Measurements from ENCODE around the gene ENOX1. TPM values are rescaled to one million over a fixed set of nuclear protein-coding genes. Genes with fewer than 3 reads are reported as not detected.

The ENOX1 gene
- polyA plus RNA-seq, 2 of the 4 experiments (the other 2 are of a cell fraction), result 0.28 to 0.41 TPM

GRCh38 chr13:43478902-43479301 lies 307.9 kb downstream of the ENOX1 start (continued):
- TF ChIP-seq ELK1 (IDR thresholded peaks at IDR 0.05; ENCODE audit: low read depth, low read length) (no peak), ESRRA (IDR thresholded peaks at IDR 0.05; ENCODE audit: borderline replicate concordance, low read length) (no peak), GATA3 (IDR thresholded peaks at IDR 0.05; ENCODE audit: borderline replicate concordance) (no peak)

- POLR2A ChIA-PET, result no interaction called here
- 56% methylated on average over 4 of the region's 4 CpGs for WGBS (ENCODE audit: missing lambda C conversion rate)
- no peak for FAIRE-seq
These were observed 308.6 kb downstream of the ENOX1 start for GRCh38 chr13:43478211-43478610.

GRCh38 chr13:43475140-43475539 lies 311.6 kb downstream of the ENOX1 start:
- Histone ChIP-seq H3K27ac (no peak overlapping the region), H3K4me3 (no peak overlapping the region), H3K4me1 (no peaks in the 10 kb centered on the region), H3K9me3 (no peaks in the 10 kb centered on the region), H3K4me2 (no peak overlapping the region)
- no peak for FAIRE-seq
- ChIA-PET CTCF (no interaction called here), POLR2A (no interaction called here)
- no peak for ATAC-seq
- no peak for DNase-seq (ENCODE audit: low read depth in 1 of 2, low spot score in 1 of 2)
- no peak for TF ChIP-seq NPAS2 (CRISPR knock-in tag; IDR thresholded peaks at IDR 0.05; ENCODE audit: borderline replicate concordance)
- TF ChIP-seq CHD4 (IDR thresholded peaks at IDR 0.05; ENCODE audit: borderline replicate concordance), result no peak
- TF ChIP-seq KDM1A (IDR thresholded peaks at IDR 0.05; ENCODE audit: low read depth), result no peak
- TF ChIP-seq RARB (CRISPR knock-in tag; IDR thresholded peaks at IDR 0.05), result no peak
- WGBS (ENCODE audit: missing lambda C conversion rate), result 87% methylated on average over 2 of the region's 2 CpGs

More at GRCh38 chr13:43478211-43478610, 308.6 kb downstream of the ENOX1 start:
- H3K4me2 ChIP-seq, result no peak overlapping the region
- ATAC-seq (no peak), DNase-seq (ENCODE audit: low read depth in 1 of 2, low spot score in 1 of 2) (no peak)
- no peaks in the 10 kb centered on the region for H3K9me3 ChIP-seq
- H3K4me1 ChIP-seq, result no peaks in the 10 kb centered on the region
- TF ChIP-seq JUN (IDR thresholded peaks at IDR 0.05) (no peak), MAX (IDR thresholded peaks at IDR 0.05) (no peak), NPAS2 (CRISPR knock-in tag; IDR thresholded peaks at IDR 0.05; ENCODE audit: borderline replicate concordance) (no peak), REST (IDR thresholded peaks at IDR 0.05) (no peak), USF2 (IDR thresholded peaks at IDR 0.05) (no peak), HOXA7 (CRISPR knock-in tag; IDR thresholded peaks at IDR 0.05) (no peak), GATA3 (IDR thresholded peaks at IDR 0.05; ENCODE audit: borderline replicate concordance) (no peak), ZSCAN20 (CRISPR knock-in tag; IDR thresholded peaks at IDR 0.05) (no peak), SMC3 (IDR thresholded peaks at IDR 0.05) (no peak), MYC (IDR thresholded peaks at IDR 0.05; ENCODE audit: borderline replicate concordance, low read length) (no peak)
- H3K4me3 ChIP-seq, result no peak overlapping the region
- CTCF ChIA-PET, result no interaction called here
- no peak overlapping the region for H3K27ac ChIP-seq

GRCh38 chr13:43473437-43473836 lies 313.3 kb downstream of the ENOX1 start:
- ChIA-PET POLR2A (no interaction called here), CTCF (no interaction called here)
- Histone ChIP-seq H3K4me3 (no peak overlapping the region), H3K4me2 (no peak overlapping the region), H3K4me1 (no peaks in the 10 kb centered on the region), H3K9me3 (no peaks in the 10 kb centered on the region), H3K27ac (no peak overlapping the region)
- ATAC-seq (no peak), FAIRE-seq (no peak), DNase-seq (ENCODE audit: low read depth in 1 of 2, low spot score in 1 of 2) (no peak)
- no peak for TF ChIP-seq HOXA7 (CRISPR knock-in tag; IDR thresholded peaks at IDR 0.05)
- WGBS (ENCODE audit: missing lambda C conversion rate), result 62% methylated on average over 1 of the region's 1 CpG
